CD1c-positive myeloid dendritic cell (primary cell): ENCODE results near the gene SORCS1.

Source experiments
- DNase-seq: peaks from one replicate; pipeline ENCODE4 v3.0.0-alpha.2; 2016; ENCODE audit errors: extremely low spot score

Gene SORCS1

GRCh38 chr10:107163881-107164861 lies at the start of gene SORCS1:
Gene SORCS1, minus strand, starts transcription at chr10:107164706.
- no peak for DNase-seq

GRCh38 chr10:107214261-107214660 lies 49.8 kb upstream of the SORCS1 start:
- DNase-seq = no peak

- DNase-seq = no peak
Observed at GRCh38 chr10:107213861-107214260, 49.4 kb upstream of the SORCS1 start.

GRCh38 chr10:107206833-107207232 lies 42.3 kb upstream of the SORCS1 start:
- no peak for DNase-seq

GRCh38 chr10:107169516-107169915 lies 5.0 kb upstream of the SORCS1 start:
- no peak for DNase-seq

GRCh38 chr10:107168738-107169137 lies 4.2 kb upstream of the SORCS1 start:
- no peak for DNase-seq

- no peak for DNase-seq
Observed at GRCh38 chr10:107166403-107166802, 1.9 kb upstream of the SORCS1 start.

GRCh38 chr10:107164992-107165391 lies 486 bp upstream of the SORCS1 start:
- no peak for DNase-seq

- no peak for DNase-seq
Observed at GRCh38 chr10:107163076-107163855, 1.2 kb downstream of the SORCS1 start.

- no peak for DNase-seq
Observed at GRCh38 chr10:107160866-107161265, 3.6 kb downstream of the SORCS1 start.

GRCh38 chr10:107159871-107160270 lies 4.6 kb downstream of the SORCS1 start:
- DNase-seq = no peak

- no peak for DNase-seq
Observed at GRCh38 chr10:107157071-107157470, 7.4 kb downstream of the SORCS1 start.

GRCh38 chr10:107152087-107152486 lies 12.4 kb downstream of the SORCS1 start:
- DNase-seq = no peak

- no peak for DNase-seq
Observed at GRCh38 chr10:107148906-107149305, 15.6 kb downstream of the SORCS1 start.

- DNase-seq = no peak
Observed at GRCh38 chr10:107144490-107144889, 20.0 kb downstream of the SORCS1 start.

- no peak for DNase-seq
Observed at GRCh38 chr10:107141524-107142061, 22.9 kb downstream of the SORCS1 start.

- no peak for DNase-seq
Observed at GRCh38 chr10:107139237-107139636, 25.3 kb downstream of the SORCS1 start.

GRCh38 chr10:107133656-107134055 lies 30.9 kb downstream of the SORCS1 start:
- DNase-seq = no peak

- DNase-seq = no peak
Observed at GRCh38 chr10:107129000-107129399, 35.5 kb downstream of the SORCS1 start.

- DNase-seq = no peak
Observed at GRCh38 chr10:107126512-107127065, 37.9 kb downstream of the SORCS1 start.

- DNase-seq = no peak
Observed at GRCh38 chr10:107122703-107123102, 41.8 kb downstream of the SORCS1 start.

- DNase-seq = no peak
Observed at GRCh38 chr10:107118866-107119265, 45.6 kb downstream of the SORCS1 start.
